Measurements from ENCODE around the gene WDR45B. TPM values are rescaled to one million over a fixed set of nuclear protein-coding genes. Genes with fewer than 3 reads are reported as not detected.

The WDR45B gene
- total and polyA plus RNA-seq, 10 donors: 30.9 to 80.2 (median 65.6) TPM

DNA sequence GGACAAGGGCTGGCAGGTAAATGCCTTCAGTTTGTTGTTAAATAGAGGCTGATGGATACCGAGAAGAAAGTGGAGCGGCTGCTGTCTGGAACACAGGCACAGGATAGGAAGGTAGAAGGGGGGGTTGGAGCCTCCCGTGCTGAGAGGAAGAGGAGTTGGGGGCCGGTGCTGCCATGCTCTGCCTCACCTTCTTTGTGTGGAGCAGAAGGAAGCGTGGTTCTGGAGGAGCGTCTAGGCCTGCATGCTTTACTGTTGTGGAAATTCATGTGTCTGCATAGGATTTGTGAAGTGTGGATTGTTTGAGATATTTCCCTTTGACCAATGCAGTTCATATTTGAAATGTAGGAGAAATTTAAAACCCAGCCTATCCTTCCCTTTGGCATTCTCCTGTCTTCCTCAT, 76.4 kb downstream of the WDR45B start:
- no peak overlapping the region for H3K27ac ChIP-seq
- WGBS, 5 donors: 92 to 95% (median 94%) methylated on average over 6 of the region's 6 CpGs
- intact Hi-C loops (cut with DNase I; ENCODE audit: low total_unique reads): no loop called here
- no peak overlapping the region for H3K4me3 ChIP-seq
- no peaks in the 10 kb centered on the region for H3K9me3 ChIP-seq
- DNase-seq: no peak
- no peaks in the 10 kb centered on the region for H3K4me1 ChIP-seq
- TF ChIP-seq CTCF (IDR thresholded peaks at IDR 0.05 in 8 of 11, conservative IDR thresholded peaks at IDR 0.05 in 3 of 11) (no peak), POLR2AphosphoS5 (IDR thresholded peaks at IDR 0.05) (no peak), POLR2A (IDR thresholded peaks at IDR 0.05) (no peak)
- H3K27me3 ChIP-seq (replicated peaks in 1 of 7): no peaks in the 10 kb centered on the region
- H3K36me3 ChIP-seq: peaks cover 7 to 99% (median 77%) of the 10 kb centered on the region in 6 donors

- TF ChIP-seq POLR2A (IDR thresholded peaks at IDR 0.05): no peak
- no peak for TF ChIP-seq POLR2AphosphoS5 (IDR thresholded peaks at IDR 0.05)
- no peak for TF ChIP-seq CTCF (IDR thresholded peaks at IDR 0.05 in 8 of 11, conservative IDR thresholded peaks at IDR 0.05 in 3 of 11)
- intact Hi-C loops (cut with DNase I; ENCODE audit: low total_unique reads): no loop called here
- H3K27me3 ChIP-seq (replicated peaks in 1 of 7): no peaks in the 10 kb centered on the region
- peaks cover 0 to 11% (median 0%) of the 10 kb centered on the region in 6 donors for H3K4me1 ChIP-seq
- no peak overlapping the region for H3K4me3 ChIP-seq
- no peak overlapping the region for H3K27ac ChIP-seq
- H3K36me3 ChIP-seq: peaks cover 7 to 100% (median 74%) of the 10 kb centered on the region in 6 donors
- DNase-seq: no peak
- H3K9me3 ChIP-seq: no peaks in the 10 kb centered on the region
- 73 to 93% (median 86%) methylated on average over 9 of the region's 9 CpGs for WGBS, 5 donors
These were observed 78.0 kb downstream of the WDR45B start for GRCh38 chr17:82570277-82570676.

DNA sequence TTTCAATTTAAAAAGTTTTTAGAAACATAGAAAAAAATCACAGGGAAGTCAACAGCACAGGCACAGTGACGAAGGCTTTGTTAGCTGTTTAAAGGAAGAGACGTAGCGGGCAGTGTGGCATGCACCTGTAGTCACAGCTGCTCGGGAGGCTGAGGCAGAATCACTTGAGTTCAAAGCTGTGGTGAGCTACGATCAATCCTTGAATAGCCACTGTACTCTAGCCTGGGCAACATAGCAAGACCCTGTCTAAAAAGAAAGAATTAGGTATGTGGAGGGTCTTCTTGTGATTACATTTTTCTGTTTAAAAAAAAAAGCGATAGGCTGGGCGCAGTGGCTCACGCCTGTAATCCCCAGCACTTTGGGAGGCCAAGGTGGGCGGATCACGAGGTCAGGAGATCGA, 78.6 kb downstream of the WDR45B start:
- Histone ChIP-seq H3K27ac (no peak overlapping the region), H3K36me3 (peaks cover 7 to 100% (median 71%) of the 10 kb centered on the region in 6 donors), H3K27me3 (replicated peaks in 1 of 7) (no peaks in the 10 kb centered on the region), H3K4me1 (peaks cover 0 to 12% (median 0%) of the 10 kb centered on the region in 6 donors), H3K4me3 (no peak overlapping the region), H3K9me3 (no peaks in the 10 kb centered on the region)
- WGBS, 5 donors: 80 to 97% (median 96%) methylated on average over 11 of the region's 11 CpGs
- intact Hi-C loops (cut with DNase I; ENCODE audit: low total_unique reads): no loop called here
- no peak for DNase-seq
- TF ChIP-seq POLR2A (IDR thresholded peaks at IDR 0.05) (no peak), POLR2AphosphoS5 (IDR thresholded peaks at IDR 0.05) (no peak), CTCF (IDR thresholded peaks at IDR 0.05 in 8 of 11, conservative IDR thresholded peaks at IDR 0.05 in 3 of 11) (no peak)

DNA sequence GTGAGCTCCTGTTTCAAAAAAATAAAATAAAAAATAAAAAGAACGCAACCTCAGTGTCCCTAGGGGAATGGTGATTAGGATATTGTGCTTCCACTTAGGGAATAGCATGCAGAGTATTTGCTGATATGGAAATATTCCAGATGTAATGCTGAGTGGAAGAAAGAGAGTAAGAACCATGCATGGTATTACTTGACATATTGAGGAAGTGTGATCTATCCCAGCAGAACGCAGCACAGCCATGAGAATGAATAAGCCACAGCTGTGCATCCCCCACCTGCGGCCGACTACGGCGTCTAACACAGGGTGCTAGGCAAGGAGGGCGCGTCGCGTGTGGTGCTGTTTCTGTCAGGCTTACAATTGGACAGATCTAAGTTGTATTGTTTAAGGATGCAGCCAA, 79.2 kb downstream of the WDR45B start:
- Histone ChIP-seq H3K36me3 (peaks cover 7 to 100% (median 67%) of the 10 kb centered on the region in 6 donors), H3K27ac (no peak overlapping the region), H3K4me3 (no peak overlapping the region), H3K4me1 (peaks cover 0 to 12% (median 0%) of the 10 kb centered on the region in 6 donors), H3K9me3 (no peaks in the 10 kb centered on the region), H3K27me3 (replicated peaks in 1 of 7) (no peaks in the 10 kb centered on the region)
- WGBS, 5 donors: 87 to 97% (median 89%) methylated on average over 10 of the region's 10 CpGs
- no peak for DNase-seq
- intact Hi-C loops (cut with DNase I; ENCODE audit: low total_unique reads): no loop called here
- TF ChIP-seq CTCF (IDR thresholded peaks at IDR 0.05 in 8 of 11, conservative IDR thresholded peaks at IDR 0.05 in 3 of 11) (no peak), POLR2A (IDR thresholded peaks at IDR 0.05) (no peak), POLR2AphosphoS5 (IDR thresholded peaks at IDR 0.05) (no peak)

All from spleen (tissue), 11 donors.